ENCODE measurements around the gene STK39.
"Not testable (repeated sequence)": the region's sequence is repeated elsewhere in the genome, so short reads cannot be mapped to it uniquely, and the experiment has no call there.

STK39 gene

DNA sequence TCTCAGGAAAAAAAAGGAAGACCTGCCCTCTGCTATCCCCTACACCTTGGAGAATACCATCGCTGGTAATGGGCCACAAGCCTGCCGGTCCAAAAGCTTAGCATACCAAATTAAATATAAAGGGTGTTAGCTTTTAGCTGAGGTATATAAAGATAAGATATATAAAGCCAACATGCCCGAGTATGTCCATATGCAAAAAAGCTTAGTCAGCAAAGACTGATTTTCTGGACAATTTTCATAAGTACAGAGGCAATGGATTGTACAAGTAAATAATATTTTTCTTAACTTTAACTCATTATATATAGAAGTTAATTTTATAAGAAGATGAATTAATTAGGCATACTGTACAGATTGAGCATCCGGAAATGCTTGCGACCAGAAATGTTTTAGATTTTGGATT lies 106.5 kb downstream of the STK39 start:
- in situ Hi-C loops (cut with MboI; ENCODE audit: low sequenced_read_pairs) = no loop called here

DNA sequence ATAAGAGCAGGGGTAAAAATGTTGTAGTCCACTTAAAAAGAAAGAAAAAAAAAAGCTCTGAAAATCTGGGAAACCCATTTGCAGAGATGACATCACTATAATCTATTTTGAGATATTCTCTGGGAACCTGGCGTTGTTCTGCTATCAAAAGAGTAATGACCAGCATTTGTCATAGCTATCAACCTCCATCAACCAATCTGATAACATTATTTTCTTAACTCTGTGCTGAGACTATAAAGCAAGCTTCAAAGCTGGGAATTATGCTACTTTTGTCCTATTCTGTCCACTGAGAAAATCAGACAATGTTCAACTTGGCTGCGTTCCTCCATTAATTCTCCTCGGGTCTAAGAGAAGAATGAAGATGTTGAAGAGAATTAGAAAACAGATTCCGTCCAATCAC lies 107.5 kb downstream of the STK39 start:
- in situ Hi-C loops (cut with MboI; ENCODE audit: low sequenced_read_pairs) = no loop called here

DNA sequence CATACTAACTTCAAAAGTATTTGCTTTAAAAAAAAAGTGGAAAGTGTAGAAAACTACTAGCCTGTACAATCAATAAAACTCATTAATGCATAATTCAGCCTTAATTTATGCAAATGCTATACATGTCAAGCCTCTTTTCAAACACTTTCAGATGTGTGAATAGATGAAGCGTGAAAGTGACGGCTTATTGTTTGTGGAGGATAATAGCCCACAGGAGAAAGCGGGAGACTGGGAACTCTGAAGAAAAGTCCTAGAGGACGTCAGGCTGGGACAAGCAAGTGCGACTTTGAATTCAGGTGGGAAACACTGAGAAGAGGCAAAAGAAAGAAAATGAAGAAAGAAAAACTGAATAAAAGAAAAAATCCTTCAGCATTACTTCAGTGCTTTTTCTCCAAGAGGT lies 108.5 kb downstream of the STK39 start:
- in situ Hi-C loops (cut with MboI; ENCODE audit: low sequenced_read_pairs) = no loop called here

DNA sequence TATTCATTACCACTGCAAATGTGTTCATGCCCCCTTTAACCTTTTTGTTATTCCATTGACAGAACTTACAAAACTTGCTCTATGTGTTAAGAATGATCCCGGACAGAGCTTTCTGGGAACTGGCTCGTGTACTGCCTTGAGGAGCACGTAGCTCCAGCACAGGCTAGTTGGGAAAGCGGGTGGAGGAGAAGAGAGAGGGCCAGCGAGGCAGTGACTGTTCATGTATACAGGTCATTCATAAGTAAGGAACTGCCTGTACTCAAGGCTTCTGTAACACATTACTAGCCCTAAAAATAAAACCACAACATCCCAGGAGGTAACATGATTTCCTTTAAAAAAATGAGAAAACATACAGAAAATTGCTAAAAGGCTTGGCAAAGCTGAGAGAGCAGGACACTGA lies 109.0 kb downstream of the STK39 start:
- in situ Hi-C loops (cut with MboI; ENCODE audit: low sequenced_read_pairs) = no loop called here

DNA sequence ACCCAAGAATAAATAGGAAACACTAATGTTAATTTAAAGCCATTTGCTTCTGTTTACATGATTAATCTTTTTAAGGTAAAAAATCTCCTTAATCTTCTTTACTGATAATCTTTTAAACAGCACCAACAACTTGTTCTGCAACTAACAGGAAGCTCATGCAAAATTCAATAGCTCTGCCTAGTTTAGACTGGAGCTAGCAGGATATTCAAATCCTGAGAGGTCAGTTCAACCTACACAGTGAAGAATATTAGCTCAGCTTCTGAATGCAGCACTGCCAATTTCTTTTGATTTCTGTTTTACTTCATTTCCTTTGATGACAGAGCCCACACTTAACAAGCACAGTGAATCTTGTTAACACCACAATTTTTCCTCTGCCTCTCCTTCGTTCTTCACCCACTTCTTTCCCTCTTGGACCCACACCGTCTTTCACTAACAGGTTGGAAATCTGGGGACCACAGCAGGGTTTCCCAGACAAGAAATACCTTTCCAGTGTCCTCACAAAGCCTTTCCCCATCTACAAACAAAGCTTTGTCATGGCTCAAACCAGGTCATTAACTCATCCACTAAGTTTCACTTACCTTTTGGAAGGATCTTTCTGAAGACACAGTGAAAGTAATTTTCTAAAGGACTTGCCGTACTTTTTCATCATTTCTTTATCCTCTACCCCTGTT lies 109.8 kb downstream of the STK39 start:
- in situ Hi-C loops (cut with MboI; ENCODE audit: low sequenced_read_pairs) = no loop called here

DNA sequence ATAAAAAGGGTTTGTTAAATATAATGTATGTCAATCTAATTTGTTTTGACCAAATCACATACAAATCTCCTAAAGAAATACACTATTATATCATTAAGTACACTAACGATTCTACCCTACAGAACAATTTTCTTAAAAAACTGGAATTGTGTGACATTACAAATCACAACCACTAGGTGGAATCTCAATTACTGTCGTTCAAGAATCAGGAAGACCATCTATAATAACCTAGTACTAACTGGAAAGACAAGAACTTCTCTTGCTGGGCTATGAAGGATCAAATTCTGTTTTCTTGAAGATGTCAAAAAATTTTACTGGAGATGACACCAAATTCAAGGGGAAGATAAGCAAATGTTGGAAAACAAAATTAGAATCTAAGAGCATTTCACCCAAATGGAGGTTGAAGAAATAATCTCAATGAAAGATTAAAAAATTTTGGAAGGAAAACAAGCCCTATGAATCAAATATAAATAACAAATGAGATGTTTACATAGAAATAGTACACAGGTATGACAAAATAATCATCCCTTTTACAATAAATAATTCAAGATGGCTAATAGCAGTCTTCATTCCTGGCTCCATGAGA lies 110.9 kb downstream of the STK39 start:
- in situ Hi-C loops (cut with MboI; ENCODE audit: low sequenced_read_pairs) = no loop called here

DNA sequence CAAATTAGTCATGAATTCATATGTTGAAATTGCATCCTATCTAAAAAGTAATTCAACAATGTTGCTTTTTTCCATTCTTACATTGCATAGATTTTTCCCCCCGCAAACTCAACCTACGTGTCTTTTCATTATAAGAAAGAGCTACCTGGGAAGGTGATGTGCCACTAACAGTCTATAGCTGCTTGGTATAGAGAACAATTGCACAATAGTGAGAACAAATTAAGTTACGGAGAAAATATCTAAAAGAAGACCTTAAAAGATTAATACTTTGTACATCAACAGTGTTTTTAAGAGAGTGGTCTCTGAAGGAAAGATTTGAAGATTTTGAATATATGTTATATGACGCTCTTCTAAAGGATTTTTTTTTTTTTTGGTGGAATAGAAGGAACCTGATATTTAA lies 111.8 kb downstream of the STK39 start:
- in situ Hi-C loops (cut with MboI; ENCODE audit: low sequenced_read_pairs) = no loop called here

DNA sequence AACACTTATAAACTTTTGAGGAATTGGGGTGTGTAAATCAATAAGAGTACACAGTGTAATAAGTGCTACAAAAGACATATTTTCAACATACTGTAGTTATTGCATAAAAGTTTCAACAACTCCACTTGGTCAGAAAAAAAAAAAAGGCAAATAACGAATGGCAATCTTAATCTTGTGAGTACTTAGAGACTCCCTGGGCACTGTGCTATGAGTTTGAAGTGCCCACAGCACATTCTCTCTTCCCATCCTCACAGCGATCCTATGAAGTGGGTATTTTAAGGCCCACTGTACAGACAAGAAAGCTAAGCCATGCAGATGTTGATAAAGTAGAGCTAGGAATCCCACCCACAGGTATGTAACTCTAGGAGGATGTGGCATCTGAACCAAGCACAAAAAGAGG lies 112.3 kb downstream of the STK39 start:
- in situ Hi-C loops (cut with MboI; ENCODE audit: low sequenced_read_pairs) = no loop called here

DNA sequence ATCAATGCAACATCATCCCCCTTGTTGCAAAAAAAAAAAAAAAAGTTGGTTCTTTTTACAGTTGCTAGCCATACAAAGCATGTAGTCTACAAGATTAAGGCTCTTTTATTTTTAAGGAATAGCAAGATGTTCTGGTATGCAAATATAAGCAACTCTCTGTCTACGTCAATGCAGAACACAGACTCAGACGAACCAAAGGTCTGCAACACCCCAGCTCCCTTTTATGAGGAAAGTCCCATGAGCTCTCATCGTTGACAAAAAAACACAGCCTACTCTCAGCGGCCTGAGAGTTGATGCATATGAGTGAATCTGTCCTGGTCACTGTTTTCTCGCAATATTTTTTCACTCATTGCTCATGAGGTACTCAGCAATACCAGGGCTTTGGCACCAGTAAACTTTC lies 112.9 kb downstream of the STK39 start:
- in situ Hi-C loops (cut with MboI; ENCODE audit: low sequenced_read_pairs) = no loop called here

DNA sequence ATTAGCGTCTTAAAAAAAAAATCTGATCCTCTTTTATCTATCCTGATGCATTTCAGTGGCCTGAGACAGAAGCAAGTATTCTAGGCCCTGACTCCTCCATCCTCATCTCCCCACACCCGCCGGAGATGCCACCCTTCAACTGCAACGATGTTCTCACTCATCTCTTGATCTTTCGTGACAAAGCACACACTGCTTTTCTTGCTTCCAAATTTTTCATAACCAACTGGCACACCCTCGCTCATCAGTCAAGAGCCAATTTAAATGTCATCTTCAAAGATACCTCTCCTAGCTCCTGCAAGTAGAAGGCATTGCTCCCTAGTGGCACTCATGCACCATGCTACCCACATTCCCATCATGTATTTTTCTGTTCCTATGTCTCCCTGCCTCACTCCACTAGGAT lies 115.0 kb downstream of the STK39 start:
- in situ Hi-C loops (cut with MboI; ENCODE audit: low sequenced_read_pairs) = no loop called here

DNA sequence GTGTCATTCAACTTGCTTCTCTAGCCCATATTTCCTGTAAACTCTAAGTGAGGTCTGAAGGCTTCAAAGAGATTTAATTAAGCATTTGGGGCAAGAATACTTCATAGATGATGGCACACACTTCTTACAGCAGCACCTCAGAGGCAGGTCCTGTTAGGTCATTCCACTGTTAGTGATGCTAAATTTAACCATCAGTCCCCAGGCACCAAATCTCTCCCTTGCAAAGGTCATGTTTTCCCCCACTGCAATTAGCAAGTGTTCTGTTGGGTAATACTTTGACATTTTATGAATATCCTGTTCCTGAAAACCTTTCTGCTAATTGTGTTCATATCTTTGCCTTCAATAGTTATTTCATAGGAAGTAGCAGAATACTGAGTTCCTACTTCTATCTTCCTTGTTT lies 117.0 kb downstream of the STK39 start:
- in situ Hi-C loops (cut with MboI; ENCODE audit: low sequenced_read_pairs) = no loop called here

DNA sequence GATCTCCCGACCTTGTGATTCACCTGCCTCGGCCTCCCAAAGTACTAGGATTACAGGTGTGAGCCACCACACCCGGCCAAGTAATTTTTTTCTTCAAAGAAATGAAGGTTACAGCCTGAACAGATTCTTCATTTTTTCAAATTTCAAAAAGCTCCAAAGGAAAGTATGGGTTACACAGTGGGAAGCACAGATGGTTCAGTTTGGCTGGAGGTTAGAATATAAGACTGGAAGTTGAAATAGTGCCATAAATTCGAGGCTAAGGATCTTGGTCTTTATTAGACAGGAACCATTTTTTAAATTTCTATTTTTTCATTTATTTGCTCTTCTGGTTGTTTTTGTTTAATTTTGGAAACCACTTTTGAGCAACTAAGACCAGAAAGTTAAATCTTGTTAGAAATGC lies 120.0 kb downstream of the STK39 start:
- in situ Hi-C loops (cut with MboI; ENCODE audit: low sequenced_read_pairs) = no loop called here

DNA sequence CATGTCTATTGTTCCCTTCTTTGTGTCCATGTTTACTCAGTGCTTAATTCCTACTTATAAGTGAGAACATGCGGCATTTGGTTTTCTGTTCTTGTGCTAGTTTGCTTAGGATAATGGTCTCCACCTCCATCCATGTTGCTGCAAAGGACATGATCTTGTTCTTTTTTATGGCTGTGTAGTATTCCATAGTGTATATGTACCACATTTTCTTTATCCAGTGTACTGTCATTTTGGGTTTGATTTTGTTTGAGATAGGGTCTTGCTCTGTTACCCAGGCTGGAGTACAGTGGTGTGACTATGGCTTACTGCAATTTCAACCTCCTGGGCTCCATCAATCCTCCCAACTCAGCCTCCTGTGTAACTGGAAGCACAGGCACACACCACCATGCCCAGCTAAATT lies 125.2 kb downstream of the STK39 start:
- in situ Hi-C loops (cut with MboI; ENCODE audit: low sequenced_read_pairs) = not testable (repeated sequence)

DNA sequence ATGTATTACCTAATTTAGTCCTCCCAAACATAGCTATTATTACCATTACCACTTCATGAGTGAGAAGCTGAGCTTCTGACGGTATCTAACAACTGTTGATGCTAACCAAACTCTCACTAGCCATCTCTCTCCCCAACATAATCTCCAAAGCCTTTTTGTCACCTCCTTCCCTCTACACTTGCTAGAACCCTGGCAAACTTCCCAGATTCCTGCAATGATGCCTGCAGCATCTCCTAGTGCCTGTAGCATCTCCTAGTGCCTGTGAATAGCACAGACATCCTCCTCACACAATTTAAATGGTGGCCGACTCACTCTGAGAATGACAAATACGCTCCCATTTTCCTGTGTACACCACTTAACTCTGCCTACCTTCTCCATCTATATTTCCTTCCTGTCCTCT lies 126.7 kb downstream of the STK39 start:
- in situ Hi-C loops (cut with MboI; ENCODE audit: low sequenced_read_pairs) = no loop called here

DNA sequence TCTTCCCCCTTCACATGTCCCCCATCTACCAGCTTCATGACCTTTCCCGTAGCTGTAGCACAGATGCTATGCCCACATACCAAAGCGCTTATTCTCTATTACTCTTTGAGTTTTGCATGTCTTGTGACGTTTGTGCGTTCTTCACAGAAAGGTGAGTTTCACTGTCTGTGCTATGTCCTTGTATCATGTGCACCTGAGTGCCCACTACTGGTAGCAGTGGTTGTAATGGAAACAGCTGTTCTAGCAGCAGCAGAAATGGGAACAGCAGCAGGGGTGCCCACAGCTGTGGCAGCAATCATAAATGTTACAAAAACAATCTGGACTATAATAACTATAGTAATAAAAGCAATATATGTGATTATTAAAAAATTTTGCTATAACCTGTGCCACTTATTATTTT lies 127.1 kb downstream of the STK39 start:
- in situ Hi-C loops (cut with MboI; ENCODE audit: low sequenced_read_pairs) = no loop called here

DNA sequence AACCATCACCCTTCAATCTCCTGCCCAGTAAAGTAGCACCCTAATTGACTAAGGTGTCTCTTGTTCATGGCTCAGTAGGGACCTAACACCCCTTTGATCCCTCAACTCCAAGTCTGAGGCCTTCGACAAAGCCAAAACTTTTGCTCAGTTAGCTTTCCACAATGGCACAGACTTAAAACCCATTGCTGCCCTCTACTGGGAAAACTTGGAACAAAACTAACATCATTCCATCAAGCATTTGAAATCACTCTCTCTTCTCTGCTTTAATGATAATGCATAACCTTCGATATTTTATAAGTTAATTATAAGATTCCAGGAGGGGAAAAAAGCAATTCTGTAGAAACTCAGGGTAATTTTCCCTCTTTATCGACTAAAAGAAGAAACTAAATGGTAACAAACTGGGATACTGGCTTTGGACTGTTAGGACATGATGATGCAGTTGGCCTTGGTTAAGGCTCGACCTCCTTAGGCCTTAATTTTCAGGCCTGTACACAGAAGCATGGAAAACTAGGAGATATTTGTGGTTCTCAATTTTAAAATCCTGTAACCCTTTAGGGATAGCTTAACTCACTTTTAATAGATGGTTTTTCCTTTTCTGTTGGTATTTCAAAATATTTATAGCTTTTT lies 127.8 kb downstream of the STK39 start:
- in situ Hi-C loops (cut with MboI; ENCODE audit: low sequenced_read_pairs) = no loop called here

DNA sequence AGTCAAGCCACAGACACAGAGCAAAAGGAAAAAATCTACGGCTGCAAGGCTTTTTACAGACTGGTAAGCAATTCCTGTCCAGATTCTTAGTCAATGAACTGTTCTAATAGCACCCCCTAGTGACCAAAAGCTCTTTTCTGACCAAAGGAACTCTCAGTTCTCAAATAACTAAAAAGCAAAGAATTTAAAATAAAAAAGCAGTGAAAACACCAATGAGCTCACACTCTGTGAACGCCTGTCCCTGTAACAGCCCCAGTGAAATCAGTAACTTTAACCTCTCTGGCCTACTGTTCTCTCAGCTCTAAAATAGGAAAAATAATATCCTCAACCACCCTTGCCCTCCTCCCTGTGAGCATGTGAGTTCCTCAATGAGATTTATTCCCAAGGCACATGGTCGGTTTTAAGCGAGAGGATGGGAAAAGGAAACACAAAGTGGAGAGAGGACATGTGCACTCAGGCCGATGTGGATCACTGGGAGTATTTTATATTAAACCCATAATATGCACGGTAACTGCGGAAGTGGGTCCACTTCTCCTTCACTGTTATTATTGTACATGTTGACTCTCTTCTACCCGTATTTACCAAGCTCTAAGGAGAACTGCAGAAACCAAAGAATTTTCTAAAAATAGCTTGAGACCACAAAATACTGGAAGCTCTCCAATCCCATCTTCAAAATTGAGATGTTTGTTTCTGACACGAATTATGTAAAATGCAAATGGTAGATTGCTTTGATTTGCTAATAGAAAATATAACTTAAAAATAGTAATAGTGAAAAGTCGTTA lies 128.5 kb downstream of the STK39 start:
- in situ Hi-C loops (cut with MboI; ENCODE audit: low sequenced_read_pairs) = no loop called here

DNA sequence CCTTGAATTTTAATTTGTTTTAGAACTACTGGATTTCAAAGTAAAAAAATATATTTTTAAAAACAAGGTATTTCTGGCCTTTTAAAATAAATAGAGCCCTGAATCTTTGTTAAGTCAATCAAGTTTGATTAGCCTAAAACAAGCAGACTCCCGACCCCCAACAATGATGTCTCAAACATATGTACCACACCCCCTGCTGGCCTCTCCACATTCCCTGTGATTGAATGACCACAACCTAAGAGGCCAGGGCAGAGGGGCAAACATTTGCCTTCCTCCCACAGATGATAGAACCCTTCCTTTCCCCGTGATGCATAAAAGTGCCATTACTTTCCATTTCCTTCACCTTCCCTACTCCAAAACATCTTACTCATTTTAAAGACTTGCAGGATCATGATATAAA lies 130.9 kb downstream of the STK39 start:
- in situ Hi-C loops (cut with MboI; ENCODE audit: low sequenced_read_pairs) = no loop called here

DNA sequence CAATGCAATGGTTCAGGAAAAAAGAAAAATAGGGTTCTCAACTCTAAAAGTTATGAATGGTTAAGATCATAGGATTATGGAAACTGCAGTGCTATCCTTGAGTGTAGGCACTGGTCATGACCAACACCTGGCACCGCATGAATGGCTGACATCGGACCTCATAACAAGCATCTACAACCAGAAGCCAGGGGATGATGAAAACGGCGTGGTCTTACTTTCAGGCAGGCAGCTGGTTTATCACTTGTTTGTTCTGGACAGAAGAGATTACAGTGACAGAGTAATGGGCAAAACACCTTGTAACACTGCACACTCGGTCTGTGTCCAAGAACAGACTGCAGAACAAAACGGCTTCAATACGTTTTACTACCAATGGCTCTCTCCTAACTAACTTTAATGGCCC lies 132.8 kb downstream of the STK39 start:
- in situ Hi-C loops (cut with MboI; ENCODE audit: low sequenced_read_pairs) = no loop called here

DNA sequence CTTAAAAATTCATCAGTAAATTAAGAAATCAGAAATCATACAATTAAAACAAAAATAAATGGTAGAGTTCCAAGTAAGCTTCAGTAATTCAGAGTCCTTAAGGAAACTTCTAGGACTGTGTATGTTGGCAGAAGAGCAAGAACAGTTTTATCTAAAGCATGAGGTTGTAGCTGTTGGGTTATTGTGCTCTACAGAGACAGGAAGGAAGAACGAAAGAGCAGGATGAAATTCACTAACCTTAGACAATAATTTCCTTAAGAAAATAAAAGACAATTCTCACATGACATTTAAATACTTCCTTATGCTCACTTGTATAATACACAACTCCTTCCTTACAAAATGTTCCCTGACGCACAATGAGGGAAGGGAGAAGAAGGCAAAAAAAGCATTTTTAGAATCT lies 133.4 kb downstream of the STK39 start:
- in situ Hi-C loops (cut with MboI; ENCODE audit: low sequenced_read_pairs) = no loop called here

DNA sequence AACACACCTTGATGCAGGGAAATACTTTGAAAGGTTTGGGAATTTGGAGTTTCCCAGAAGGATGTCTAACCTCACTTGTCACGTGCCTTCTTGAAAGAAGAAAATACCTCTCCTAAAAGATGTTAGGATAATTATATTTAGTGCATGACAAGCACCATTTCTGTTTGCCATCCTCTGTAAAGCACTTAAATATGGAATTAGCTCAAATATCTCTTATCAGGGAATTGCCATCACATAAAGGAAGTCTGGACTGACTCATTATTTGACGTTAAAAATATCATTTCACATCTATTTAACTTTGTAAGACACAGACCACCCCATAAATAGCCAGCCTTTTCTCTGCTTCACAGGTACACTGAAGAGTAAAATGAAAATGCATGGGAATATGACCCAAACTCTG lies 140.1 kb downstream of the STK39 start:
- in situ Hi-C loops (cut with MboI; ENCODE audit: low sequenced_read_pairs) = no loop called here

DNA sequence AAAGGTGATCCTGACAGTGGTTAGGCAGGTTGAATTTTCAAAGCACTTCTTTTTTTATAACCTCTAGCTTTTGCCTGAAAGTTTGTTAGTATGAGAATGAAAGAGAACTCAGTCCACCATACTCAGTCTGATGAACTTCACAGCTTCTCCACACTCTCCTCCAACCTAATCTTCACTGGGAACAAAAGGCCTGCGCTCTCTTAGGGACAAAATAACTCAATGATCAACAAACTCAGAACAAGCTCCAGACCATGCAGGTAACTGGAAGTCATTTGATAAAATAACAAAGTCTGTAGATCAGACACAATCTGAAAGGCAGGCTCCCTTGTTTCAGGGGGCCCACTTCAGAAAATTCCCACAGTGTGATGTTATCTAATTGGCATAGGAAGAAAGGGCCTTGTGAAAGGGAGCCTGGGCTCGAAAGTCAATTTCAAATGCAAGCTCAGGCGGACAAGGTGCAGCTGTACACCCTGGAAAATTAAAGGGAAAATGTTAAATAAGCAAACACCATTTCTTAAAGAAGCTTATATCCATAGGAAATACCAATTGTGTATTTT lies 142.2 kb downstream of the STK39 start:
- in situ Hi-C loops (cut with MboI; ENCODE audit: low sequenced_read_pairs) = no loop called here
